CD4-positive, alpha-beta T cell treated with Interleukin-6 at 100 ng/mL for 8 hours (primary cell): Measurements from ENCODE around the gene SGMS2.
"Not testable (repeated sequence)": the region's sequence is repeated elsewhere in the genome, so short reads cannot be mapped to it uniquely, and the experiment has no call there.

Source experiments
- DNase-seq: peaks from one replicate; pipeline ENCODE4 v3.0.0-alpha.2; 2020; ENCODE audit warnings: mixed read lengths, low spot score

The SGMS2 gene

DNA sequence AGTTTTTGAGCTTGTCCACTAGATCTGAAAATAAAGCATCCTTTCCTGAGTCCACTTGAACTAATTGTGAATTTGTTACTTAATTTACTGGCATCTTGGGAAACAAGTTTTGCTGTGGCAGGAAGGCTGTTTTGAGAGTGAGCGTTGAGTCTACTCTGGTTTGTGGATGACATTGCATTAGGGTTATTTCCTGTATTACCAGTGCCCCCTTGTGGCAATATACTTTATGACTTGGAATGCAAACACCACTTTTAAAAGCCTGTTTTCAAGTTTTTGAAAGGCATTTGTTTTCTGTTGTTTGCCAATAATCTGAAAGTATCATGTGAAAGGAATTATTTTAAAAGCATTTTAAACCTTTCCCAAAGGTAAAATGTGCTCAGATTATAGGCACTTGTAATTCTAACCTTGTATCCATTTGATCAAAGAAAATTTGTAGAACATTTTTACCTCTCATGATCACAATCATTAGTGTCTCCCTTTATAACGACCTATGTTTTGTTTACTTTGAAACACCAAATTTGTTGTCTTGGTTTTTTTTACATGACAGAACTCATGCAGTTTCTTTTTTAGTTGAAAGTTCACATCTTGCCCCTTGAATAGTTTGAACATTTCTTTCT is 88.7 kb downstream of the SGMS2 start:
- peak; percentile 53 for DNase-seq

DNA sequence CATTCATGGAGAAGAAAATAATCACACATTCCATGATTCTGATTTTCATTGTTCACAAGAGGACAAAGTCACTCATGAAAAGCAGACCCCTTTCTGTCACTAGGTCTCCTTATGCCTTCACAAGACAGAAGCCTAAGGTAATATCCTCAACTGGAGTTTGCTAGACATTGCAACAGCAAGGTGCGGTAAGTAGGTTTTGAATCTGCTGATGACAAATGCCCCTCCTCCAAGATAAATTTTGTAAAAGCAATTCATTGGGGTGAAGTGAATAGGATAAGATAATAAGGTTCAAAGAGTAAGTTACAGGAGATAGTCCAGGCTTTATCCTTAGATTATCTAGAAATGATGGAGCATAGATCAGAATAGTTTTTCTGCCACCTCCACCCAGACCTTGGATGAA is 90.5 kb downstream of the SGMS2 start:
- no peak for DNase-seq

DNA sequence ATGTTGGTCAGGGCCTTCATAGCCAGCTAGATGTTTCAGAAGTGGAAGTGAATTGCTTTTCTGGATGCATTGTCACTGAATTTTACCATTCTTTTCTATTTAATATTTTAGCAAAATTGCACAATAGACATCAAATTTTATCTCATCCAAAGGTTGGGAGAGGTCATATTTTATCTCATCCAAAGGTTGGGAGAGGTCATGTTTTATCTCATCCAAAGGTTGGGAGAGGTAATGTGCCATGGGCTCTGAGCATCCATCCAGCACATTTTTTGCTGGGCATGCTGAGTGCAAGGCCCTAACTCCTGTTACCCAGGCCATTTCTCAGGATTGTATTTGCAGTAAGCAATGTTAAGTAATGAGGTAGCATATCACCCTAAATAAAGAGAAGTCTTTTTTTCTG is 91.9 kb downstream of the SGMS2 start:
- no peak for DNase-seq

DNA sequence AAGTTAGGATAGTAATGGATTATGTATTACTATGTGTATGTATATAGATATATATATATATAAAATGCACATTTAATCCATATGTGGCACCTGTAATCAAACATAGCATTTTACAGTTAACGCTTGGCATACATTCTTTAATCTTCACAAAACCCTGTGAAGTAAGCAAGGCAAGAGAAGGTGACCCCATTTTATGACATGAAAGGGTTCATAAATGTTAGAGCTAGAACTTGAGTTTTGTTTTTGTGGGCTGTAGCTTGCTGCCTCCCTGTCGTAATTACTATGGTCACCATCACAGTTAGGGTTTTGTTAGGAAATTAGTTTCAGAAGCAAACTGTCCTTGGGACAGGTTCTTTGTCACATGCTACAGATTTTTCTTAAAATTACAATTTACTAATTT is 92.8 kb downstream of the SGMS2 start:
- DNase-seq: no peak

DNA sequence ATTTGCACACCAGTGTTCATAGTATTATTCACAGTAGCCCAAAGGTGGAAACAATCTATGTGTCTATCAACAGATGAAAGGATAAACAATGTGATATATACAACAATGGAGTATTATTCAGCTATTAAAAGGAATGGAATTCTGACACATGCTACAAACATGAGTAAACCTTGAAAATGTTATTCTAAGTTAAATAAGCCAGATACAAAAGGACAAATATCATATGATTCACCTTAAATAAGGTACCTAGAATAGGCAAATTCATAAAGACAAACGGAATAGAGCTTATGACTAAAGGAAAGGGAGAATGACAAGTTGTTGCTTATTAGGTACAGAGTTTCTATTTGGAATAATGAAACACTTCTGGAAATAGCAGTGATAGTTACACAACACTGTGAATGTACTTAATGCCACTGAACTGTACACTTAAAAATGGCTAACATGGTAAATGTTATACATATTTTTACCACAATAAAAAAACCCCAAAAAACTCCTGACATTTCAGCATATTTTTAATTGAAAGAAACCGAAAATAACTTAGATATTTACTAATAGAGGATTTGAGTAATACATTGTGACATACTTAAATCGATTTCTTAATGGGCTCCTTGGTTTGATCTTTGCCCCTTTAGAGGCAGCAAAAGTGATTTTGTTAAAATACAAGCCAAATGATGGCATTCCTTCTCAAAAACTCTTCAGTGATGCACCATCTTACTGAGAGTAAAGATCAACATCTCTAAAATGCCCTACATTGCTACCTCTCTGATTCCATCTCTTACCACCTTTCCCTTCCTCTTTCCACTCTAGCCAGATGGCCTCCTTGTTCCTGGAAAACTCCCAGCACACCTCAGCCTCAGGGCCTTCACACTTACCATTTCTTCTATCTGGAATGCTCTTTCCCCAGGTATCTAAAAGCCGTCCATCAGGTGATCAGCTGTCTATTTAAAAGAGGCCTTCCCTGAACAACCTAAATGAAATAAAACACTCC is 98.0 kb downstream of the SGMS2 start:
- no peak for DNase-seq

DNA sequence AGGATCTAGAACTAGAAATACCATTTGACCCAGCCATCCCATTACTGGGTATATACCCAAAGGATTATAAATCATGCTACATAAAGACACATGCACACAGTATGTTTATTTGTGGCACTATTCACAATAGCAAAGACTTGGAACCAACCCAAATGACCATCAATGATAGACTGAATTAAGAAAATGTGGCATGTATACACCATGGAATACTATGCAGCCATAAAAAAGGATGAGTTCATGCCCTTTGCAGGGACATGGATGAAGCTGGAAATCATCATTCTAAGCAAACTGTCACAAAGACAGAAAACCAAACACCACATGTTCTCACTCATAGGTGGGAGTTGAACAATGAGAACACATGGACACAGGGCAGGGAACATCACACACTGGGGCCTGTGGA is 101.0 kb downstream of the SGMS2 start:
- DNase-seq: not testable (repeated sequence)

DNA sequence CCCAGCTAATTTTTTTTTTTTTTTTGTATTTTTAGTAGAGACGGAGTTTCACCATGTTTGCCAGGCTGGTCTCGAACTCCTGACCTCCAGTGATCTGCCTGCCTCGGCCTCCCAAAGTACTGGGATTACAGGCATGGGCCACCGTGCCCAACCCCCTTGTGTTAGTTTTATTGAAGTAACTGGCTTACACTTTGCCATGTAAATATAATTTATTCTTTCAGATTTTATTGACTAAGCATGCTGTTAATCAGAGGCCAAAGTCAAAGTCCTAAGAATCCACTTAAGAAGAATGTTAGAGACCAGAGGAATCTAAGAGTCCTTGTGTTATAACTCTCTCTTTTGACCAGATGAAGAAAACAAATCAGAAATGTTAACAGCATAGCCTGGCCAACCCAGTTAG is 102.1 kb downstream of the SGMS2 start:
- DNase-seq: not testable (repeated sequence)

DNA sequence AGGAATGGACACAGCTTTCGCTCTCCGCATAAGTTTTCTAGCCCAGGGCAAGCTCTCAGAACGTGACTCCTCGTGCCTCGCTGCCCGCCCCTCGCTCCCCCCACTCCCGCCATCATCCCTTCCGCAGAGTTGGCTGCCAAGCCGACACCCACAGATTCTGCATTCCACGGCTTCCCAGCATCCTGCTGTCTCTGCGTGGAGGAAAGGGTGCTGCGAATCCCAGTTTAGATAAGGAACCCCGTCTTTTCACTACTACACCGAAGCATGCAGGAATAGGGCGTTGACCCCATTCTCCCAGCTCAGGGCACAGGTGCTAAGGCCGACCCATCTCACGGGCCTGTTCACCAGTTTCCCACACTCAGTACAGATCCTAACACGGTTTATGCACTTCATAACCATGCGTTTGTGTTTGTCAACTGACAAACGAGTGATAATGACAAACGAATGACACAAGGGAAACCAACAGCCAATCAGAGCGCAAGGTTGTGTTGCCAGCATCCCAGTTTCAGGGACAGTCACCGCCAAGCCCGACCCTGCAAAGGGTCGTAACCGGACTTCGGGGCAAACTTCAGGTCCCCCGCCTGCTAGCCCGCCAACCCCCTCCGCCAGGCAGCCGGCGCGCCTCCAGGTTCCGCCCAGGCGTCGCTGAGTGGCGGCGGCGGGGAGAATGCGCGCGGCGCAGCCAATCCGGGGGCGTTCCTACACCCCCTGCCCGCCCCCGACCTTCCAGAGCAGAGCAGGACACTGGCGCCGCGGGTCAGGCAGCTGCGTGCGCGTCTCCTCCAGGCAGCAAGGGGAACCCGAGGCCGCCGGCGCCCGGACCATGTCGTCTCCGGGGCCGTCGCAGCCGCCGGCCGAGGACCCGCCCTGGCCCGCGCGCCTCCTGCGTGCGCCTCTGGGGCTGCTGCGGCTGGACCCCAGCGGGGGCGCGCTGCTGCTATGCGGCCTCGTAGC is 106.4 kb downstream of the SGMS2 start, which contains the start of gene CYP2U1:
Gene CYP2U1, plus strand, starts transcription at position 729 of the 954 bp plus-strand sequence. Its CDS starts 95 bp downstream, at position 824.
- DNase-seq: peak; percentile 81

DNA sequence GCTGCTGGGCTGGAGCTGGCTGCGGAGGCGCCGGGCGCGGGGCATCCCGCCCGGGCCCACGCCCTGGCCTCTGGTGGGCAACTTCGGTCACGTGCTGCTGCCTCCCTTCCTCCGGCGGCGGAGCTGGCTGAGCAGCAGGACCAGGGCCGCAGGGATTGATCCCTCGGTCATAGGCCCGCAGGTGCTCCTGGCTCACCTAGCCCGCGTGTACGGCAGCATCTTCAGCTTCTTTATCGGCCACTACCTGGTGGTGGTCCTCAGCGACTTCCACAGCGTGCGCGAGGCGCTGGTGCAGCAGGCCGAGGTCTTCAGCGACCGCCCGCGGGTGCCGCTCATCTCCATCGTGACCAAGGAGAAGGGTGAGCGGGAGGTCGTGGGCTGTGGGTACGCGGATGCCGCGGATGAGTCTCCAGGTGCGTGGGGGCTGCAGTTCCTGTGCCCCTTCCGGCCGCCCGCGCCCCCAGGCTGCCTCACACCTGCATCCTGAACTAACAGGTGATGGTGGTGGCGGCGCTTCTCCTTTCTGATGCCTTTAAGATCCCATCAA is 107.1 kb downstream of the SGMS2 start:
- DNase-seq: peak; percentile 8

DNA sequence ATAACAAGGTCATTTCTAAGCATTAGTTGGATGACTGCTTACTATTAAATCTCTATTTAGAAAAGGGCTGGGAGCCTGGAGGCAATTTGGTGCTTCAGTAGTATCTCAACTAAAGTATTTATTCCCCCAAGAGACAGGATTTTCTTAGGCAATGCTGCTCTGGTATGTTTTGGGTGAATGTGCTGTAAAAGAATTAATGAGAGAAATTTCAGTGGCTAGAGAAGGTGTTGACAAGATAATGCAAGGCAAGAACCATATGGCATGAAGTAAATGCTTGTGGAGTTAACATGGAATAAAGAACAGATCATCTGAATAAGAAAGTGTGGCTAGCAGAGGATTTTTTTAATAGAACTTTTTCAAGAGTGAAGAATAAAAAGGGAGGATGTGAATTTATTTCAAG is 110.5 kb downstream of the SGMS2 start:
- DNase-seq: no peak

DNA sequence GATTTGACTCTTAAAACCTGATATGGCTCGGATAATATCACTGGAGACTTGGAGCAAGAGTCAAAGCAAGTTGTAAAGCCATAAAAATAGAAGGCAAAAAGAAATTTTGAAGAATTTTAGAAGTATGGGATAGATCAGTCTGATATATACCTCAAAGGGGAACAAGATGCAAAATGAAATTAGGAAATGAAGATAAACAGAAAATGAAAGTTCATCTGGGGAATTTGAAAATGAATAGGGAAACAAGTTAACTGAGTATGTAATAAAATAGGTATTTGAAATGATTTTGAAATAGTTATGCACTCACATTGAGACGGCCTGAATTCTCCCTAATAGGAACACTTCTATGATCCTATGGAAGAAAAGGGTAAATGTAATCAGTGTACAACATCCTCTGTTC is 112.3 kb downstream of the SGMS2 start:
- no peak for DNase-seq

DNA sequence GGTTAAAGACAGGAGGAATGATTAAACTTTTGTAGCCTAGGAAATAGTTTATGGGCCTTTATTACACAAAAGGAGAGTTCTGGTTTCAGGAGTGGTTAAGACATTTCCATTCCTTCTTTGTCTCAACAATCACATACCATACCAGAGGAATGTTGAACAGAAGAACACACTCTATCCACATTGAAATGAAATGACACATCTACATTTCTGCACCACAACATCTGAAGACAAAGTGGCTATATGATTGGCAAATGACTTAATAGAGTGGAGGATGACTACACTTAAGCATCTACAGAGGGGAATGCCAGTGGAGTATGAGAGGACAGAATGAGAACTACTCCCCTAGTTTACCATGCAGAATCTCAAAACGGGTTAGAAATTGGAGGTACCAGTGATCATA is 114.6 kb downstream of the SGMS2 start:
- no peak for DNase-seq

DNA sequence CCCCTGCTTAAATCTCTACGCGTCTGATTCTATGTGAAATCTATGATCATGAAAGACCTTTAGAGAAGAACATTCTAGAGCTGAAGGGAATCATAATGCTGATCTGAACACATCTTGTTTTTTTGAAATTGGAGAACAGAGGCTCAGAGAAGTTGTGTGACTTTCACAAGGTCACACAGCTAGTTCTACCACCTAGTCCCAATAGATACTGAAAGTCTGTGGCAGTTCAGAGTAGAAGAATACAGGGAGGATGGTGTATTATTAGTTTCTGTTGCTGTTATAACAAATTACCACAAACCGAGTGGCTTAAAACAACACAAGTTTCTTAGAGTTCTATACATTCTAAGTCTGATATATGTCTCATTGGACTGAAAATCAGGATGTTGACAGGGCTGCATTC is 121.1 kb downstream of the SGMS2 start:
- no peak for DNase-seq

DNA sequence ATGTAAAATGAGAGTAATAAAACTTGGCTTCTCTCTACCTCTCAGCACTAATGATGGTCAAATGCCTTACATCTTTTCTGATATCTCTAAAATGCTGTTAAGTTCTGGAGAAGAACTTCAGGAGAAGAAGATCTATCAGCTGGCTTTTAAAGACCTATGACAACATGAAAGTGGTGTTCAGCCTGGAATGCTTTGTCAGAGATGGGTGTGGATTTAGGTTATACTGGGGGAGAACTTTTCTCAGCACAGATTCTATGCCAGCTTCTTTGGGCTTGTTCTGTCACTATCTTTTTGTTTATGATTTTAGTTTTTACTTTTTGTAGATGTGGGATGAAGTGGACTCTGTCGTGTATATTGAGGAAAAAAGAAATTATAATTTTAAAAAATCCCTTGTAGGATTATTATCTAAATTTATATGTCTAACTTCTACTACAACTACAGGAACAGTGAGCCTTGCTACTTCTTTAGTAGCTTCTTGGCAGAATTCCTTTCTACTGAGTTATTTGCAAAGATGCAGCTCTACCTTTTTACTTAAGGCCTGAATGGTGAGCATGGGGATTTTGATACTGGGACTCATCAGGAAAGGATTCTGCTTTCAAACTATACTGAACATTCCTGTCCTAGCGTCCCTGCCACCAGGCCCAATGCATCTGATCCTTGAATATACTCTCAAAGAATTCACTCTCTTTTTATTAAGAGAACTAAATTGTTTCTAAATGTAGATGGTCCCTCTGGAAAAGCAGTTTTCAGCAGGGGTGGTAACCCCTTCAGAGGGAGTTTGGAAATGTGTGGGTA is 126.2 kb downstream of the SGMS2 start:
- DNase-seq: no peak

DNA sequence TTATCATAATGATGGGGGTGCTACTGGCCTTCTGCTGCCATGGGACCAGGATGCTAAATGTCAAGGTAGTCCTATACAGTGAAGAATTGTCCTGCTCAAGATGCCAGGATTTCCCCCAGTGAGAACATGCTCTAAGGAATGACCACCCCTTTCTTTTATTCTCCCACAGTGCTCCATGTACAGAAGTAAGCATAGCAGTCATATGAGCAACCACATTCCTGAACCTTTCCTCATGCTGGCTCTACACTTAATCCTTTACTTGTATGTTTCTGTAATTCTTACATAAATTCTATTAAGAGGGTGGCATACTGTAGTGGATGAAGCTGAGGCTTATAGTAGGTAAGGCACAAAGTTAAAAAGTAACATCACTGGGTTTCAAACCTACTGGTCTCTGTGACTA is 126.8 kb downstream of the SGMS2 start:
- no peak for DNase-seq

DNA sequence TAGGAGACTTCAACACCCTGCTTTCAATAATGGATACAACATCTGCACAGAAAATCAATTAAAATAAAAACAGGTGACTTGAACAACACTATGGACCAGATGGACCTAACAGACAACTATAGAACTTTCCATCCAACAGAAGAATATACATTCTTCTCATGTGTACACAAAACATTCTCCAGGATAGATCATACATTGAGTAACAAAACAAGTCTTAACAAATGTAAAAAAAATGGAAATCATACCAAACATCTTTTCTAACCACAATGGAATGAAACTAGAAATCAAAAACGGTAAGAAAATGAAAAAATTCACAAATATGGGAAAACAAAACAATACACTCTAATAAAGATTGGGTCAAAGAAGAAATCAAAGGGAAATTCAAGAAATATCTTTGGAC is 131.3 kb downstream of the SGMS2 start:
- DNase-seq: no peak
